Activated T-cell treated with anti-CD3 and anti-CD28 coated beads, Interleukin-2, amount 50 U/mL, for 48 hours (primary cell): ENCODE data around the gene LYPD8.

Experiments used
- DNase-seq, 2 experiments: peaks; one replicate each; pipeline ENCODE4 v3.0.0-alpha.2; 2020

The LYPD8 gene

GRCh38 chr1:248696261-248696660 is 59.3 kb downstream of the LYPD8 start:
- no peak for DNase-seq

DNA sequence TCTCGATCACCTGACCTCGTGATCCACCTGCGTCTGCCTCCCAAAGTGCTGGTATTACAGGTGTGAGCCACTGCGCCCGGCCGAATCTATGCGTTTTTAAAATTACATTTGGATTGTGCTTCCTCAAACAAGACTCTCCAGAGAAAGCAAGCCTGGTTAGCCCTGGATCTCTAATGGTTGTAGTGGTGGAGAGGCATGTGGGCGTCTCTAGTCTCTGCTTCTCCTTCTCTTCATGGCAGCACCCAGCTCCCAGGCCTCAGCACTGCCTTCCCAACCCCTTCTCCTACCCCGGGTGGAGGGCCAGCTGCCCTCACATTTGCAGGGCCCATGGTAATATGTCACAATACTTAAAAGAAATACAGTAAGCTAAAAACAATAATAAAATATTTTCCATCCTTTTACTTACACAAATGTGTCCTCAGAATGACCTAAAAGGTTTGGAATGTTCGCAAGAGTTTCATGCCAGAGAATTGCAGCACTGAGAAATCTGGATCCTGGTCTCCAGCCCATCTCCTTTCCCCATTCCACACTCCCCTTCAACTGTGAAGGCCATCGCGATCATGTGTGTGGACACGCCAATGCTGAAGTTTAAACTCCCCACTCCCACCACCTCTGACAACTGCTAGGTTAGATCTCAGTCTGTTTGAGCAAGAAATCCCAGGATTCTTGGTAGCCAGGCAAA is 60.0 kb downstream of the LYPD8 start:
- DNase-seq = no peak

DNA sequence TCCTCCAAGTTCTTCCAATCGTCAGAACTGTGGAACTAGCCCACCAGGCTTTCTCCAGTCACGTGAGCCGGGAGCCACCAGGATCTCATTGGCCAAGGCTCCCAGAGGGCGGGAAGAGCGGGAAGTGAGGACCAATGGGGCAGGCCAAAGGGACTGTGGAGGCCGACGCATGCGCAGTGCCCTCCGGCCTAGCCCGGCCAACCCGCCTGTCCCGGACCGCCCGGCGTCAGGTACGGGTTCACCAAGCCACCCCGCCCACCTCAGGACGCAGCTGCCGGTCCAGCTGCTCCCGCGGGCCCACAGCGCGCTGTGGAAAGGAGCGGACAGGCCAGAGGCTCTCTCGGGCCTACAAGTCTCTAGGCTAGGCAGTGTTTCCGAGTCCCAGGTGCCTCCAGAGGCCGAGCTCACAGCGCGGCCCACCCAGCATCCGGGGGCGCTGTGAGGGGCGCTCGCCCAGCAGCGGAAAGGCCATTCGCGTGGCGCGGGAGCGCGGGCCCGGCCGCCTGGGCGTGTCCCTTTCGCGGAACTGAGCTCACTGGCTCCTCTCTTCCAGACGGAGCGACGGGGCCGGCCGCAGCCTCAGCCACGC is 63.9 kb downstream of the LYPD8 start:
- no peak for DNase-seq
